Stimulated activated CD8-positive, alpha-beta memory T cell treated with anti-CD3 and anti-CD28 coated beads, Interleukin-4, amount 100 ng/mL, for 4 hours (primary cell): Measurements from ENCODE around the gene SMCO4.
"Not testable (repeated sequence)": the region's sequence is repeated elsewhere in the genome, so short reads cannot be mapped to it uniquely, and the experiment has no call there.

Experiments used
- DNase-seq, 2 donors: peaks; one replicate each; pipeline ENCODE4 v3.0.0-alpha.2; 2020; ENCODE audit warnings: low read depth in 2 of 2, low spot score in 1 of 2

The SMCO4 gene

GRCh38 chr11:93480256-93480655, 62.9 kb downstream of the SMCO4 start:
- no peak for DNase-seq

DNA sequence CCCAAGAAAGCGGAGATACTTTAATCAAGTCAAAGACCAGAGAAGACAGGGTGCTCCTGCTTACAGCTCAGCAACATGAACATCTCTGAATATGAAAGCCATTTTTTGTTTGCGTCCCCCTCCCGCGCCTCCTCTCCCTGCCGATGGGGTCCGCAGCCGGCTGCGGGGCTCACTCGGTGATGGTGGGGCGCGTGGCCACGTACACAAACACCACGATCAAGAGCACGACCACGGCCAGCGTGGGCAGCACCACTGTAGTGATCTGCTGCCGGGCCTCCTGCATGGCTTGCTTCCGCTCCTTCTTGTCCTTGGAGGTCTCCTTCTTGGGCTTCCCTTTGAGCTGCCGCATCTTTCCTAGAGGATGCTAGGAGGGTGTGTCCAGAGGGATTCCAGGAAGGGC, 64.3 kb downstream of the SMCO4 start:
- DNase-seq = no peak

DNA sequence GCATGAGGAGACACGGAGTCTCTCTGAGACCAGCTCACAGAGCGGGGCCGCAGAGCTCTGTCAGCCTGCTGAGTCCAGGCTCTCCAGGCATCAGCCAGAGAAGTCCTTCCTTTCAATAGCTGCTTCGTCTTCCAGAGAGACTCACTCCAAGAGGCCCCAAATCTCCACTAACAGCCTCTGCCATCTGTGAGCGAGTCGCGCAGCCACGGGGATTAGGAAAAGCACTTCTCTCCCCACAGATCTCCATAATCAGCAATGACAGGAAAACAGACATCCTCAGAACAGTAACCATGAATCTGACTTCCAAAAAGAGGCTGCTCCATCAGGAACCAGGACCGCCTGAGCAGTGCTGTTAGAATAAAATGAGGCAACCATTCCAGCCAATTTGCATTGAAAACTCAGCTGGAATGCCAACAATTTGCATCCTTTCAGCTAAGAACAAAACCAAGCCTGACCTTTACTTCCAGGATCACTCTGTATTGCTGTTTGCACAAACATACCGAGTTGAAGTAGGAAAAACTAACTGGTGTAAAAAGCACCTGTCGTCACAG, 65.4 kb downstream of the SMCO4 start:
- no peak for DNase-seq

- no peak for DNase-seq
Observed at GRCh38 chr11:93476796-93477195, 66.4 kb downstream of the SMCO4 start.

GRCh38 chr11:93474123-93474522, 69.1 kb downstream of the SMCO4 start:
- no peak for DNase-seq

- no peak for DNase-seq
Observed at GRCh38 chr11:93468290-93468689, 74.9 kb downstream of the SMCO4 start.

DNA sequence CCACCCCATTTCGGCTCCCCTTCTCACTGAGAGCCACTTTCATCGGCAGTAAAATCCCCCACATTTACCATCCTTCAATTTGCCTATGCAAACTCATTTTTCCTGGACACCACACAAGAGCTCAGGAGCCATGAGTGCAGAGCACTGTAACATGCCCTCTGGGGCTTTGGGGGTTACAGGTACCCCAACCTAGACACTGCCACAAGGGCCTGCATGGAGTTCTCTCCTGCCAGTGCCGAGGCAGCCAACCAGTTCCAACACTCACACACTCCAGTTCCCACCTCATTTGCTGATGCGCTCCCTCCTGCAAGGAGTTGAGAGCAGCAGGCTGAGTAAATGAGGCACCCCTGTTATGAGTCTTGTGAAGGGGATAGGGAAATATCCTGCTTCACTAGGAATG, 76.1 kb downstream of the SMCO4 start:
- DNase-seq = no peak

DNA sequence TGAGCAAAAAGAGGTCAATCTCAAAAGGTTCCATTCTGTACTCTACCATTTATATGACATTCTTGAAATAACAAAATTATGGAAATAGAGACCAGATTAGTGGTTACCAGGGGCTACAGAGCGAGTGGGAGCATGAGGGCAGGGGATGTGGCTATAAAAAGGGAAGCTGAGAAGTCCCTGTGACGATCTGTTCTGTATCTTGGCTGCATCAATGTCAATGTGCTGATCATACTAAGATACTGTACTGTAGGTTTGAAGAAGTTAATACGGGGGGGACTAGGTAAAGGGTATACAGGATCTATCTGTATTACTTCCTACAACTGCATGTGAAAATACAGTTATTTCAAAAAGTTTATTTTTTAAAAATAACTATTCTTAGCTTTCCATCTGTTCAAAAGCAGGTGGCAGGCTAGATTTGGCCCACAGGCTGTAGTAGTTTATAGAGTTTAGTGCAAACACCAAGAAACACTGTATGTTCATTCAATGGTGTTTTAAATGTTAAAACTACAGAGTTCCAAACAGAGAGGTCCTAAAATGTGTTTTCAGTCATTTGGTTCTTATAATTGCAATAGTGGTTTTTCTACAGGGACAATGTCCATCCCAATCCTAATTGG, 78.2 kb downstream of the SMCO4 start:
- no peak for DNase-seq

- DNase-seq = not testable (repeated sequence)
Observed at GRCh38 chr11:93463666-93464065, 79.5 kb downstream of the SMCO4 start.

DNA sequence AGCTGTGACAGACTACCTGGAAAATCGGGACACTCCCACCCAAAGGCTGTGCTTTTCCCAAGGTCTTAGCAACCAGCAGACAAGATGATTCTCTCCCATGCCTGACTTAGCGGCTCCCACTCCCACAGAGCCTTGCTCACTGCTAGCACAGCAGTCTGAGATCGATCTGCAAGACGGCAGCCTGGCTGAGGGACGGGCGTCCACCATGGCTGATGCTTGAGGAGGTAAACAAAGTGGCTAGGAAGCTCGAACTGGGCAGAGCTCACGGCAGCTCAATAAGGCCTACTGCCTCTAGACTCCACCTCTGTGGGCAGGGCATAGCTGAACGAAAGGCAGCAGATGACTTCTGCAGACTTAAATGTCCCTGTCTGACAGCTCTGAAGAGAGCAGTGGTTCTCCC, 84.9 kb downstream of the SMCO4 start:
- no peak for DNase-seq

DNA sequence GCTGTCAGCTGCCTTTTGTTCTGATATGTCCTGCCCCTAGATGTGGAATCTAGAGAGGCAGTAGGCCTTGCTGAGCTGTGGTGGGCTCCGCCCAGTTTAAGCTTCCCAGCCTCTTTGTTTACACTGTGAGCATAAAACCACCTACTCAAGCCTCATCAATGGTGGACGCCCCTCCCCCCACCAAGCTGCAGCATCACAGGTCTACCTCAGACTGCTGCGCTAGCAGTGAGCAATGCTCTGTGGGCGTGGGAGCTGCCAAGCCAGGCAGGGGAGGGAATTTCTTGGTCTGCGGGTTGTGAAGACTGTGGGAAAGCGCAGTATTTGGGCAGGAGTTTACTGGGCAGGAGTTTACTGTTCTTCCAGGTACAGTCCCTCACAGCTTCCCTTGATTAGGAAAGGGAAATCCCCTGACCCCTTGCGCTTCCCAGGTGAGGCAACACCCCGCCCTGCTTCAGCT, 98.5 kb downstream of the SMCO4 start:
- DNase-seq = no peak

DNA sequence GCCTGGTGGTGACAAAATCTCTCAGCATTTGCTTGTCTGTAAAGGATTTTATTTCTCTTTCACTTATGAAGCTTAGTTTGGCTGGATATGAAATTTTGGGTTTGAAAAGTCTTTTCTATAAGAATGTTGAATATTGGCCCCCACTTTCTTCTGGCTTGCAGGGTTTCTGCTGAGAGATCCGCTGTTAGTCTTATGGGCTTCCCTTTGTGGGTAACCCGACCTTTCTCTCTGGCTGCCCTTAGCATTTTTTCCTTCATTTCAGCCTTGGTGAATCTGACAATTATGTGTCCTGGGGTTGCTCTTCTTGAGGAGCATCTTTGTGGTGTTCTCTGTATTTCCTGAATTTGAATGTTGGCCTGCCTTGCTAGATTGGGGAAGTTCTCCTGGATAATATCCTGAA, 100.0 kb downstream of the SMCO4 start:
- not testable (repeated sequence) for DNase-seq

DNA sequence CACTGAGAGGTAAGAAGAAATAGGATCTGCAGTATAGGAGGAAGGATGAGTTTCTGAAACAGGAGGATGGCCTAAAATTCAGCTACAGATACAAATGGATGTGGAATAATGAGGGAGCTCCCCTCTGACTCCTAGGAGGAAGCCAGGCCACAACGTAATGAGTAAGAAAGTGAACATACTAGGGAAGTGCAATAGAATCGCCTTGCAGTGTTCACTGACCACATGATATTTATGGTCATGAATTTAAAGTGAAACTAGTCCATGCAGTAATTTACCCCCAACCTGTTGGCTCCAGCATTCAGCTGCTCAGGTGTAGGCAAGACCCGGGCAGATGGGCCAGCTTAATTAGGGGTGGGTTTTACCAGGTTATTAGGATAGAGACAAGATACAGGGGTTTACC, 110.9 kb downstream of the SMCO4 start:
- no peak for DNase-seq
